Hepatocyte (in vitro differentiated cells): ENCODE measurements around the gene TUFM. TPM values are rescaled to one million over a fixed set of nuclear protein-coding genes. Genes with fewer than 3 reads are reported as not detected.

Experiments
- DNase-seq: peaks from one replicate; pipeline ENCODE4 v3.0.0-alpha.2; 2016; ENCODE audit warnings: low spot score
- H2AFZ ChIP-seq: fragments of 200-600 bp; sonication (generic); 2 replicates; pipeline ENCODE4 v1.6.0; 2016; ENCODE audit warnings: antibody characterized with exemption, mild to moderate bottlenecking
- H3K27ac ChIP-seq: fragments of 200-600 bp; sonication (generic); 2 replicates; pipeline ENCODE4 v1.5.1; 2016; ENCODE audit warnings: mild to moderate bottlenecking
- H3K27me3 ChIP-seq: fragments of 200-600 bp; sonication (generic); 2 replicates; pipeline ENCODE4 v1.6.1; 2016
- H3K36me3 ChIP-seq: fragments of 200-600 bp; sonication (generic); replicated peaks from 2 replicates; pipeline ENCODE4 v1.5.1; 2016; ENCODE audit warnings: low read depth; ENCODE audit not compliant: insufficient read depth
- H3K4me1 ChIP-seq: fragments of 200-600 bp; sonication (generic); 2 replicates; pipeline ENCODE4 v1.5.1; 2016; ENCODE audit warnings: mild to moderate bottlenecking, moderate library complexity; ENCODE audit not compliant: insufficient read depth
- H3K4me2 ChIP-seq: fragments of 200-600 bp; sonication (generic); 2 replicates; pipeline ENCODE4 v1.6.0; 2016
- H3K4me3 ChIP-seq: fragments of 200-600 bp; sonication (generic); 2 replicates; pipeline ENCODE4 v1.5.1; 2016; ENCODE audit warnings: mild to moderate bottlenecking
- H3K79me2 ChIP-seq: fragments of 200-600 bp; sonication (generic); 2 replicates; pipeline ENCODE4 v1.6.0; 2017; ENCODE audit warnings: mild to moderate bottlenecking
- H3K9me2 ChIP-seq: fragments of 200-600 bp; sonication (generic); replicated peaks from 2 replicates; pipeline ENCODE4 v1.6.0; 2017; ENCODE audit warnings: mild to moderate bottlenecking; ENCODE audit not compliant: insufficient read depth
- H3K9me3 ChIP-seq: fragments of 200-600 bp; sonication (generic); 2 replicates; pipeline ENCODE4 v1.5.1; 2016; ENCODE audit warnings: low read depth, mild to moderate bottlenecking
- H4K20me1 ChIP-seq: fragments of 200-600 bp; sonication (generic); 2 replicates; pipeline ENCODE4 v1.6.0; 2016; ENCODE audit warnings: mild to moderate bottlenecking; ENCODE audit not compliant: insufficient read depth, poor library complexity, severe bottlenecking
- EZH2 ChIP-seq: fragments of 200-600 bp; sonication (generic); IDR thresholded peaks from 2 replicates; pipeline ENCODE4 v1.6.1; 2016; ENCODE audit warnings: antibody characterized with exemption, mild to moderate bottlenecking, borderline replicate concordance
- EZH2phosphoT487 ChIP-seq: fragments of 200-600 bp; sonication (generic); IDR thresholded peaks from one replicate; pipeline ENCODE4 v1.6.1; 2018; ENCODE audit warnings: antibody characterized with exemption, mild to moderate bottlenecking, low read depth, moderate library complexity; ENCODE audit not compliant: unreplicated experiment, severe bottlenecking
- WGBS: methylation state at CpG from one replicate; pipeline ENCODE4 v1.1.6; 2016; ENCODE audit warnings: low lambda C conversion rate; ENCODE audit errors: missing lambda C conversion rate; 5-methylcytosine and 5-hydroxymethylcytosine counted together
- polyA plus RNA-seq: library from polyadenylated mRNA; unstranded; fragments of >200 nt; fragmentation: Nextera tagmentation; extraction: Ambion mirVana; gene quantifications from 2 replicates; pipeline ENCODE4 v1.2.1, GENCODE V29; 2016
- total RNA-seq: library from RNA; depleted of rRNA; stranded (reverse); fragments of >200 nt; gene quantifications from 2 replicates; pipeline ENCODE4 v1.2.3, GENCODE V29; 2014
- TF ChIP-seq, protein P1 (sequence below): fragments of 200-600 bp; sonication (generic); IDR thresholded peaks from 2 replicates; pipeline ENCODE4 v1.5.1; 2016; ENCODE audit warnings: antibody characterized with exemption, mild to moderate bottlenecking; ENCODE audit not compliant: poor library complexity

The TUFM gene
- total and polyA plus RNA-seq, 2 experiments from 2014 or later, result 107 to 244 TPM

DNA sequence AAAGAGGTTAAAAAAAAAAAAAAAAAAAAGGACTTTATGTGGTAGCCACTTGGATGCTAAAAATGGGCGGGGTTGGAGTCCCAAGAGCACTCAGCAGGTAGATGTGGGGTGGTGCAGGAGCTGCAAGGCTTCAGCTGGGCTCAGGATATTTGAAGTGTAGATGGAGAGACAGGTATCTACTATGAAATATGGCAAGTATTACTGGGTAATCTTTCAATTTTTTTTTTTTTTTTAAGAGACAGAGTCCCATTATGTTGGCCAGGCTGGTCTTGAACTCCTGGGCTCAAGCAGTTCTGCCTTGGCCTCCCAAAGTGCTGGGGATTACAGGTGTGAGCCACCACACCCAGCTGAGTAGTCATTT lies 7.6 kb downstream of the TUFM start:
- Histone ChIP-seq H3K36me3 (peaks cover 8% of the 10 kb centered on the region), H3K4me2 (no peak overlapping the region), H3K4me1 (no peaks in the 10 kb centered on the region), H3K27ac (no peak overlapping the region), H3K4me3 (no peak overlapping the region), H2AFZ (no peak overlapping the region), H3K9me3 (no peaks in the 10 kb centered on the region), H4K20me1 (no peaks in the 10 kb centered on the region), H3K9me2 (no peaks in the 10 kb centered on the region), H3K79me2 (no peaks in the 10 kb centered on the region), H3K27me3 (no peaks in the 10 kb centered on the region)
- no peak for DNase-seq
- TF ChIP-seq EZH2, result no peak
- TF ChIP-seq, protein P1, sequence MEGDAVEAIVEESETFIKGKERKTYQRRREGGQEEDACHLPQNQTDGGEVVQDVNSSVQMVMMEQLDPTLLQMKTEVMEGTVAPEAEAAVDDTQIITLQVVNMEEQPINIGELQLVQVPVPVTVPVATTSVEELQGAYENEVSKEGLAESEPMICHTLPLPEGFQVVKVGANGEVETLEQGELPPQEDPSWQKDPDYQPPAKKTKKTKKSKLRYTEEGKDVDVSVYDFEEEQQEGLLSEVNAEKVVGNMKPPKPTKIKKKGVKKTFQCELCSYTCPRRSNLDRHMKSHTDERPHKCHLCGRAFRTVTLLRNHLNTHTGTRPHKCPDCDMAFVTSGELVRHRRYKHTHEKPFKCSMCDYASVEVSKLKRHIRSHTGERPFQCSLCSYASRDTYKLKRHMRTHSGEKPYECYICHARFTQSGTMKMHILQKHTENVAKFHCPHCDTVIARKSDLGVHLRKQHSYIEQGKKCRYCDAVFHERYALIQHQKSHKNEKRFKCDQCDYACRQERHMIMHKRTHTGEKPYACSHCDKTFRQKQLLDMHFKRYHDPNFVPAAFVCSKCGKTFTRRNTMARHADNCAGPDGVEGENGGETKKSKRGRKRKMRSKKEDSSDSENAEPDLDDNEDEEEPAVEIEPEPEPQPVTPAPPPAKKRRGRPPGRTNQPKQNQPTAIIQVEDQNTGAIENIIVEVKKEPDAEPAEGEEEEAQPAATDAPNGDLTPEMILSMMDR, result no peak
- TF ChIP-seq EZH2phosphoT487, result no peak
- WGBS, result 100% methylated on average over 1 of the region's 1 CpG

DNA sequence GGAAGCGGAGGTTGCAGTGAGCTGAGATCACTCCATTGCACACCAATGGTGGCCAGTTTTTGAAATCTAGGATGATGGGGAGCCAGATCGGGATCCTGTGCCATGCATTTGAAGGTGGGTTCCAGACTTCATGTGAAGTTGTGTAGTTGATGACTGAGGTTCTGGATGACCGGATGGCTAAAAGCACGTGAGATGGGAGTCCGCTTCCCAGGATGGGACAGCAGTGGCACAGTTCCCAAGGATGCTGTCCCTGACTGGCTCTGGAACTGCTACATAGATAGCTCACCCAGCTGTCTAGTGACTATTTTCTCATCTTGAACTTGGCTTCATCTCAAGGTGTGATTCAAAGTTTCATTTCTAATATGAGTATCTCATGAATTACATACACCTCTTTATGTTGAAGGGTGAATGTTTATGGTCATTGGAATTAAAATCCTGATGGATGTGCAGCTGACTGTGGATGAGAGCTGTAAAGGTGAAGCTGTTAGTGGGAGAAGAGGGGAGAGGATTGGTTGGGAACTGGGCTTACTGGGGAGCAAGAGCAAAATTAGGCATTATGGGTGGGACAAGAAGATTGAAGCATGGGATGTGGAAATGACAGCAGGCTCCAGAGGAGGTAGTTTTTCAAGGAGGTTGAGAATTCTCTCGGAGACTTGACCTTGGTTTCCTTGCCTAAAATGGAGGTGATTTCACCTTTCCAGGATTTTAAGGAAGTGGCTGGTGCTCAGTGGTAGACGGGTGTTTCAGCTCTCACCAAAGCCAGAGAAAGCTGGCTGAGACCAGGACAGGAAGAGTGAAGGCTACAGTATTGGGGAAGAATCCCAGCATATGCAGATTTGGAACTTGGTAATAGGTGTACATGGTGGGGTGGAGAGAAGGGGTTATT lies 8.2 kb downstream of the TUFM start:
- TF ChIP-seq EZH2, result no peak
- Histone ChIP-seq H4K20me1 (no peaks in the 10 kb centered on the region), H2AFZ (no peak overlapping the region), H3K27me3 (no peaks in the 10 kb centered on the region), H3K27ac (no peak overlapping the region), H3K4me3 (no peak overlapping the region), H3K9me3 (no peaks in the 10 kb centered on the region), H3K79me2 (peaks cover 4% of the 10 kb centered on the region), H3K4me1 (no peaks in the 10 kb centered on the region), H3K9me2 (no peaks in the 10 kb centered on the region), H3K36me3 (peaks cover 8% of the 10 kb centered on the region), H3K4me2 (no peak overlapping the region)
- WGBS, result 96% methylated on average over 7 of the region's 7 CpGs
- no peak for DNase-seq

DNA sequence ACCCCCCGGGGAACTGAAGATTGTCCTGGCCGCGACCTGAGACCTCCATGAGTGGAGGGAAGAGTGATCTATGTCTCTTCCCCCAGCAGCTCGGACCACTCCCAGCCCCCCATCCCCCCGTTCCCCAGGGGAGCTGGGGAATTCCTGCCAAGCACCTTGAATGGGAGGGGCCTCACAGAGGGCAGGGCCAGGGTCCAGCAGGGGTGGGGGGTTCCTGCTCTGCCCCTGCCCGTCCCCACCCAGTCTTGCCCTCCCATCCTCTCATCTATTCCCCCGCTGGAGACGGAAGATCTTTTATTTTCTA lies 9.4 kb downstream of the TUFM start:
- H4K20me1 ChIP-seq, result peaks cover 7% of the 10 kb centered on the region
- no peak overlapping the region for H3K4me2 ChIP-seq
- H3K36me3 ChIP-seq, result peaks cover 8% of the 10 kb centered on the region
- H3K9me3 ChIP-seq, result no peaks in the 10 kb centered on the region
- no peaks in the 10 kb centered on the region for H3K9me2 ChIP-seq
- H3K4me1 ChIP-seq, result no peaks in the 10 kb centered on the region
- 98% methylated on average over 7 of the region's 8 CpGs for WGBS
- DNase-seq, result no peak
- TF ChIP-seq EZH2phosphoT487, result no peak
- TF ChIP-seq, protein P1, result no peak
- TF ChIP-seq EZH2, result no peak
- no peak overlapping the region for H3K4me3 ChIP-seq
- H3K27me3 ChIP-seq, result no peaks in the 10 kb centered on the region
- H3K27ac ChIP-seq, result no peak overlapping the region
- H3K79me2 ChIP-seq, result peaks cover 11% of the 10 kb centered on the region
- H2AFZ ChIP-seq, result no peak overlapping the region

DNA sequence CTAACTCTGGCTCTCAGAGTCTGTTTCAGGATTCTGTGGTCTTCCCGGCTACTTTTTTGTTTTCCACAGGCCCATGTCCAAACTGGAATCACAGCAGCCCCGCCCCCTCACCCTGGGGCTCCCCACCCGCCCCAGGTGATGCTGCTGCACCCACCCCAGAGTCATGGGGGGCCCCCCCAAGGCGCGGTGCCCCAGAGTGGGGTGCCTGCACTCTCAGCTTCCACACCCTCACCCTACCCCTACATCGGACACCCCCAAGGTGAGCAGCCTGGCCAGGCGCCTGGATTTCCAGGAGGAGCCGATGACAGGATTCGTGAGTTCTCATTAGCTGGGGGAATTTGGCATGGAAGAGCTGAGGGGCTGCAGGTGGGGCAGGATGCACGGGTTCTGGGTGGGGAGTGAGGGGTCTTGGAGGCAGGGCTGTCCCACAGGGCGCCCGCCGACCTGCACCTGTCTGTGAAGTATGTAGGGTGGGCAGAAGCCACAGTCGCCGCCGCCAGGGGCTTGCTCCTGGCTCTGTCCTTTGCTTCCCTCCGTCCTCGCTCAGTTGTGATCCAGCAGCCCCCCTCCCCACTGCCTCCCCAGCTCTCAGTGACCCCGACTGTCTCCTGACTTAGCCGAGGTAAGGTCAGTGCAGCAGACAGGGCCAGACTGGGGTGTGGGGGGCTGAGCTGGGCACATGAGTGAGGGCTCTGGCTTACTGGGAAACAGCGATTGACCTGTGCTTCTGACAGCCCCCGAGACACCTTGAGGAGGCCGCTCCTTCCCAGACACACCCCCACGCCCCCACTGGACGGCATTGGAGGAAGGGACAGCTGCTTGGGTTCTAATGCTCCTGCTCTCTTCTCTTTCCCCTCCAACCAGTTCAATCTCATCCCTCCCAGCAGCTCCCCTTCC lies 10.0 kb downstream of the TUFM start:
- no peak for TF ChIP-seq EZH2phosphoT487
- TF ChIP-seq, protein P1, result no peak
- H3K79me2 ChIP-seq, result peaks cover 14% of the 10 kb centered on the region
- H3K4me3 ChIP-seq, result no peak overlapping the region
- no peaks in the 10 kb centered on the region for H3K9me2 ChIP-seq
- no peak overlapping the region for H2AFZ ChIP-seq
- H3K27ac ChIP-seq, result no peak overlapping the region
- 97% methylated on average over 20 of the region's 25 CpGs for WGBS
- H3K36me3 ChIP-seq, result peaks cover 8% of the 10 kb centered on the region
- H3K4me2 ChIP-seq, result no peak overlapping the region
- H4K20me1 ChIP-seq, result peaks cover 11% of the 10 kb centered on the region
- H3K27me3 ChIP-seq, result no peaks in the 10 kb centered on the region
- H3K4me1 ChIP-seq, result no peaks in the 10 kb centered on the region
- H3K9me3 ChIP-seq, result no peaks in the 10 kb centered on the region
- no peak for DNase-seq
